ENCODE results near the gene NEDD9. TPM values are rescaled to one million over a fixed set of nuclear protein-coding genes. Genes with fewer than 3 reads are reported as not detected.

Gene NEDD9
- total RNA-seq, 4 donors from 2014 or later, result 51.7 to 136 (median 94.0) TPM

DNA sequence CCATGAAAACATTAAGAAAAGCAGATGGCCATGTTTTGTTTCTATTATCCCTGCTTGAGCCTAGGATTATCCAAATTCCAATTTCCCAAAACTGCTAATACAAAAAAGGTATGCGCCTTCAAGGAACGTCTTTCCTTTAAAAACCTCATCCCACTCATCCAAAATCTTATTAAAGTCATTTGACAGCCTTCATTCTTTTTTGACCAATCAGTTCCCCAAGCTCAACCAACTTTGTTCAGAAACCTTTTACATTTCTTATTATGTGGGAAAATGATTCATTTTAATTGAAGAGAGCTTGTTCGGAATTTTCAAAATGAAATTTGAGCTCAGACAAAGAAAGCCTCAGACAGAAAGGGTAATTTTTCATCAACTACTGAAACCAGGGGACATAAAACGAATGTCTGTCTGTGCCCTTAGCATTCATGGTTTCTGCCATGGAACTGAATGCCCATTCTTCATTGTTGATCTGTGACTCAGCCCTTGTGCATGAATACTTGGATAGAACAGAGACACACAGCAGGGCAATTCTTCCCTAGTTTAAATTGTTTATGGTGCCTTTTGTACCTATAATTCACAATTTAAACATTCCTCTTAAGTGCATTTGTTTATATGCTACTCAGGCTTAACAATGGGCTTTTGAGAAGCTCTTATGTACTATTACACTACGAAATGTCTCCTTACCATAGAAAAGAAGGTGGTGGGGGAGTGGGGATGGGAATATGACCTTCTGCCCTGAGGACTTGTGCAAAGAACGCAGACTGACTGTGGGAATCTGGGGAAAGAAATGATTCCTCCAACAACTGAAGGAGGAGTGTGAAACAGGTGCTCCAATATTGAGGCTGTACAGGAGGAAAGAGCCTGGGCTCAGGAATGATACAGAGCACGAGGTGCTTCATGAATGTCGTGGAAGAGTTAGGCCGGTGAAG, 71.2 kb downstream of the NEDD9 start:
- TF ChIP-seq CTCF (IDR thresholded peaks at IDR 0.05; ENCODE audit: low read depth), result no peak

DNA sequence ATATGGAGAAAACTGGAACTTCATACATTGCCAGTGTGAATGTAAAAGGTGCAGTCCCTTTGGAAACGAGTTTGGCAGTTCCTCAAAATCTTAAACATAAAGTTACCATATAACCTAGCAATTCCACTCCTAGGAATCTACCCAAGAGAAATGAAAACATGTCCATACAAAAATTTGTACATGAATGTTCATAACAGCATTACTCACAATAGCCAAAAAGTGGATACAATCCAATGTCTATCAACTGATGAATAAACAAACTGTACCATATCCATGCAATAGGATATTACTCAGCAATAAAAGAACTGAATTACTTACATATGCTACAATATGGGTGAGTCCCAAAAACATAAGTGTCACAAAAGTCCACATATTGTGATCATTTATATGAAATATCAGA, 72.3 kb downstream of the NEDD9 start:
- TF ChIP-seq CTCF (IDR thresholded peaks at IDR 0.05; ENCODE audit: low read depth), result no peak

DNA sequence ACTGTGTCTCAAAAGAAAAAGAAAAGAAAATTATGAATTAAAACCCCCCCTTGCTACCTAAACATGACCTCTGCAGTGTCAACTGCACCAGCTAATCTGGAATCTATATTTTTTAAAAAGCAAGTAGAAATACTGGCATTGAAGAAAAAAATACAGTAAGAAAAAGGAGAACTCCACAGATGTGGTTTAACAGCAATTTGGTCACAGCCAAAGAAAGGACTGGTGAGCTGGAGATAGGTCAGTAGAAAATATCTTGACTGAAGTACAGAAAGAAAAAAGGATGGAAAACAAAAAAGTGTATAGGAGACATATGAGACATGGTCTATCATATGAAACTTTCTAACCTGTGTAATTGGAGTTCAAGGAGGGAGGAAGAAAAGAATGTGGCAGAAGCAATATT, 76.9 kb downstream of the NEDD9 start:
- TF ChIP-seq CTCF (IDR thresholded peaks at IDR 0.05; ENCODE audit: low read depth), result no peak

DNA sequence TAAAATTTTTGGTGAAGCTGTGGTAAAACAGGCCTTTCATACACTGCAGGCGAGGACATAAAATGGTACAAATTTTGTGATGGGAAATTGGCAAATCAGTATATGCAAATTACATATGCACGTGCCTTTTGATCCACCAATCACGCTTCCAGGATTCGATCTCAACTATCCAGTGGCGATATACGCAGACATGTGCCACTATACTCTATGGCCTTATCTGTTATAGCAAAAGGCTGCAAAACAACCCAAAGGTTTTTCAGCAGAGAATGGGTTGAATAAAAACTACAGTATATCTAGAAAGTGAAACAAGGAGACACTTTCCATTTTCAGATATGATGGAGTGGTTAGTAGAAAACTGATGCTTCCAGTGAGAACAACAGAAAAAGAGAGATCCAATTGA, 79.0 kb downstream of the NEDD9 start:
- TF ChIP-seq CTCF (IDR thresholded peaks at IDR 0.05; ENCODE audit: low read depth), result no peak

- TF ChIP-seq CTCF (IDR thresholded peaks at IDR 0.05; ENCODE audit: low read depth), result no peak
Measured at GRCh38 chr6:11152581-11152980, 79.9 kb downstream of the NEDD9 start.

DNA sequence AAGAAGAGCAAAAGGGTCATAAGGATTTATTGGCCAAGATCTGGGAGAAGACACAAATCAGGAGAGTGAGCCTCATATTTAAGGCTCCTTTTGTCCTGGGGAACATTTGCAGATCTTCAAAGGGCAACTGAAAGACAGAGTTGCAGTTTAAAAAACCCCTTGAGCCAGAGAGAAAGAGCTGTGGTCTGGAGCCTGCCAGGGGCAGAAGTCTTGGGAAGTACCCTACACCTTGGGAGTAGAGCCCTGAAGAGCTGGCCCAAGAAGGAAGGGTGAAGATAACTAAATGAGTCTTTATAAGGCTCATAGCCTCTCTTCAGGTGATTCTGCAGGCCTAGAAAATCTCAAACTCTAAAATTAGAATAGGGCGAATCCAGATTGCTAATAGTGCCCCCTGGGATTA, 81.0 kb downstream of the NEDD9 start:
- TF ChIP-seq CTCF (IDR thresholded peaks at IDR 0.05; ENCODE audit: low read depth), result no peak

DNA sequence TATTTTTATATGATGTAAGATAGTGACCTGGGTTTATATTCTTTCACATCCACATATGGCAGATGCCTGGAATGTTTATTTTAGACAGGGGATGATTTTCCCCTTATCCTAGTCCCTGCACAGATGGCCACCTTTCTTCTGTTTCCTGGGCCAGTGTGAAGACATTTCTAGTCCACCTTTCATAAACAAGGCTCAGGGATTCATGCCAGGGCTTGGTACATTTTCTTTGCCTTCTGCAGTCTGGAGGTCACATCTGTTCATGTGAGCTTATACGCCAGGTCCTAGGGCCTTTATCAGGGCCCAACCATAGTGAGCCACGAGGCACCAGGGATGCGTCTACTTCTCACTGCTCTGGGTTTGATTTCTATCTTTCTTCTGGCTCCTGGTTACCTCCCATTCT, 82.9 kb downstream of the NEDD9 start:
- TF ChIP-seq CTCF (IDR thresholded peaks at IDR 0.05; ENCODE audit: low read depth), result no peak

All from subcutaneous adipose tissue (tissue), 4 donors.